PC-3 (cell line): Measurements from ENCODE around the gene FANCE.

Source experiments
- EZH2 ChIP-seq: fragments of 300-600 bp; sonication (generic); IDR thresholded peaks from one replicate; pipeline ENCODE4 v1.6.1; 2017; ENCODE audit warnings: antibody characterized with exemption, mild to moderate bottlenecking, low read length; ENCODE audit not compliant: unreplicated experiment
- TF ChIP-seq, protein P1 (sequence below): fragments of 300-600 bp; sonication (generic); conservative IDR thresholded peaks from 2 replicates; pipeline ENCODE4 v1.5.1; 2017; ENCODE audit warnings: antibody characterized with exemption, low read depth, mild to moderate bottlenecking, low read length

DNA sequence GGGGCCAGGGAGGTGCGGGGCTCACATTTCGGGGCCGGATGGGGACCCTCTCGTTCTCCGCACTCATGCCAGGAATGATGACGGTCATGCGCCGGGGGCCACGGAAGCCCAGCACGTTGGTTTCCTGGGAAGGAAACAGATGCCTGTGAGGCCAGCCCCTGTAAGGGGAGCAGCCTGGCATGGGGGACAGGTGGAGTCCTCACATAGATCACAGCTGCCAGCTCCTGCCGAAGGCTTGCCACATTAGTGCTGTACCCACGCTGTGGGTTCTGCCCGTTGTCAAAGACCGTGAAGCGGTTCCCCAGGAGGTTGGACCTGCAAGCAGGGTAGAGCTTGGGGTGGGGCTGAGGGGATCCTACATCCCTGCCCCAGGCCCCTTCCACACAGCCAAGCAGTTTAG, 51.4 kb downstream of the FANCE start:
- TF ChIP-seq, protein P1, sequence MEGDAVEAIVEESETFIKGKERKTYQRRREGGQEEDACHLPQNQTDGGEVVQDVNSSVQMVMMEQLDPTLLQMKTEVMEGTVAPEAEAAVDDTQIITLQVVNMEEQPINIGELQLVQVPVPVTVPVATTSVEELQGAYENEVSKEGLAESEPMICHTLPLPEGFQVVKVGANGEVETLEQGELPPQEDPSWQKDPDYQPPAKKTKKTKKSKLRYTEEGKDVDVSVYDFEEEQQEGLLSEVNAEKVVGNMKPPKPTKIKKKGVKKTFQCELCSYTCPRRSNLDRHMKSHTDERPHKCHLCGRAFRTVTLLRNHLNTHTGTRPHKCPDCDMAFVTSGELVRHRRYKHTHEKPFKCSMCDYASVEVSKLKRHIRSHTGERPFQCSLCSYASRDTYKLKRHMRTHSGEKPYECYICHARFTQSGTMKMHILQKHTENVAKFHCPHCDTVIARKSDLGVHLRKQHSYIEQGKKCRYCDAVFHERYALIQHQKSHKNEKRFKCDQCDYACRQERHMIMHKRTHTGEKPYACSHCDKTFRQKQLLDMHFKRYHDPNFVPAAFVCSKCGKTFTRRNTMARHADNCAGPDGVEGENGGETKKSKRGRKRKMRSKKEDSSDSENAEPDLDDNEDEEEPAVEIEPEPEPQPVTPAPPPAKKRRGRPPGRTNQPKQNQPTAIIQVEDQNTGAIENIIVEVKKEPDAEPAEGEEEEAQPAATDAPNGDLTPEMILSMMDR = no peak
- no peak for TF ChIP-seq EZH2
